A549 (cell line): ENCODE measurements around the gene ABCC5. TPM values are rescaled to one million over a fixed set of nuclear protein-coding genes. Genes with fewer than 3 reads are reported as not detected.
"Not testable (repeated sequence)": the region's sequence is repeated elsewhere in the genome, so short reads cannot be mapped to it uniquely, and the experiment has no call there.

Experiments
- ATAC-seq, 2 experiments: fragments of 200-7000 bp in 1 of 2; fragments of >200 bp in 1 of 2; cut with Nextera tagmentation in 1 of 2; cut with Tn5 transposase in 1 of 2; 3 replicates each; pipeline versions ENCODE4 v1.8.0 to v1.9.1; 2018 to 2020; ENCODE audit warnings: mild to moderate bottlenecking in 1 of 2, moderate library complexity in 1 of 2
- CTCF ChIA-PET: fragments of 300-600 bp; sonication (Branson Sonifier 250); formaldehyde crosslinking; extraction: SDS; loops from one replicate; lab custom pipeline; 2021; ENCODE audit warnings: antibody characterized with exemption, inconsistent platforms; lab: Yijun Ruan, JAX
- POLR2A ChIA-PET: fragments of 350-600 bp; formaldehyde crosslinking; extraction: SDS; loops from one replicate; lab custom pipeline; 2021; ENCODE audit warnings: antibody characterized with exemption, inconsistent platforms; lab: Yijun Ruan, JAX
- DNase-seq, 2 experiments: peaks; one replicate each; pipeline versions ENCODE4 v3.0.0 to v3.0.0-alpha.2; 2011 to 2016; ENCODE audit warnings: low read depth in 1 of 2, low spot score in 1 of 2
- FAIRE-seq: peaks from 2 replicates; lab custom pipeline; 2011; peaks lifted over from hg19 to GRCh38; lab: Jason Lieb, UNC
- H3K27ac ChIP-seq, 2 experiments: fragments of >200 bp; sonication (Bioruptor Twin); formaldehyde crosslinking; 3 replicates each; pipeline ENCODE4 v1.5.1; 2016 to 2017
- H3K4me1 ChIP-seq: fragments of >200 bp; sonication (Bioruptor Twin); formaldehyde crosslinking; 3 replicates; pipeline ENCODE4 v1.6.1; 2016
- H3K4me2 ChIP-seq: fragments of >200 bp; sonication (Bioruptor Twin); formaldehyde crosslinking; 3 replicates; pipeline ENCODE4 v1.6.1; 2016
- H3K4me3 ChIP-seq: fragments of >200 bp; sonication (Bioruptor Twin); formaldehyde crosslinking; 3 replicates; pipeline ENCODE4 v1.5.1; 2016
- H3K9me3 ChIP-seq: fragments of >200 bp; sonication (Bioruptor Twin); formaldehyde crosslinking; 3 replicates; pipeline ENCODE4 v1.6.1; 2016
- ATOH8 ChIP-seq: fragments of 250-450 bp; sonication (Bioruptor Pico); IDR thresholded peaks from 2 replicates; pipeline ENCODE4 v1.5.0; 2020; ENCODE audit warnings: low read depth, mild to moderate bottlenecking, moderate library complexity
- CBX2 ChIP-seq: fragments of 200-600 bp; sonication (generic); IDR thresholded peaks from 2 replicates; pipeline ENCODE4 v1.6.1; 2016; ENCODE audit warnings: low read depth, mild to moderate bottlenecking, borderline replicate concordance
- CHD2 ChIP-seq: fragments of 150-350 bp; IDR thresholded peaks from 2 replicates; pipeline ENCODE4 v1.6.1; 2014; ENCODE audit warnings: low read length; ENCODE audit not compliant: partially characterized antibody
- CTCF ChIP-seq: fragments of >200 bp; sonication (Bioruptor Twin); formaldehyde crosslinking; IDR thresholded peaks from 3 replicates; pipeline ENCODE4 v1.5.1; 2016
- EHF ChIP-seq: fragments of 250-450 bp; sonication (Bioruptor Pico); IDR thresholded peaks from 2 replicates; pipeline ENCODE4 v1.5.0; 2020; ENCODE audit warnings: mild to moderate bottlenecking
- EHMT2 ChIP-seq: fragments of 200-600 bp; sonication (generic); IDR thresholded peaks from 2 replicates; pipeline ENCODE4 v1.6.1; 2016; ENCODE audit warnings: antibody characterized with exemption, low read depth, mild to moderate bottlenecking, moderate library complexity
- FOSL2 ChIP-seq, 2 experiments: fragments of 450-650 bp in 1 of 2; fragments of >200 bp in 1 of 2; sonication (Bioruptor Twin) in 1 of 2; formaldehyde crosslinking; IDR thresholded peaks; 2 replicates each; pipeline versions ENCODE4 v1.5.0 to v1.6.1; 2016 to 2020; ENCODE audit warnings: mild to moderate bottlenecking in 1 of 2, moderate library complexity in 1 of 2
- HDAC2 ChIP-seq: fragments of 200-600 bp; sonication (generic); IDR thresholded peaks from 2 replicates; pipeline ENCODE4 v1.6.1; 2016
- HES2 ChIP-seq: fragments of >200 bp; sonication (Bioruptor Twin); formaldehyde crosslinking; IDR thresholded peaks from 2 replicates; pipeline ENCODE4 v1.6.1; 2016
- JUN ChIP-seq, 2 experiments: fragments of >200 bp; sonication (Bioruptor Twin); formaldehyde crosslinking; IDR thresholded peaks; 2 replicates in 1 of 2; 3 replicates in 1 of 2; pipeline ENCODE4 v1.6.1; 2016 to 2017
- JUNB ChIP-seq: fragments of >200 bp; sonication (Bioruptor Twin); formaldehyde crosslinking; IDR thresholded peaks from 2 replicates; pipeline ENCODE4 v1.6.1; 2016
- MAZ ChIP-seq: fragments of 150-350 bp; IDR thresholded peaks from 2 replicates; pipeline ENCODE4 v1.6.1; 2014; ENCODE audit warnings: antibody characterized with exemption, low read depth, low read length, borderline replicate concordance
- NFE2L2 ChIP-seq: fragments of 150-350 bp; conservative IDR thresholded peaks from 2 replicates; pipeline ENCODE4 v1.6.1; 2014; ENCODE audit warnings: low read length
- NR3C1 ChIP-seq: fragments of >200 bp; sonication (Bioruptor Twin); formaldehyde crosslinking; IDR thresholded peaks from 3 replicates; pipeline ENCODE4 v1.6.1; 2017
- POLR2A ChIP-seq: IDR thresholded peaks from 2 replicates; pipeline ENCODE4 v1.6.1; 2012; ENCODE audit warnings: mild to moderate bottlenecking, low read length
- RAD21 ChIP-seq, 2 experiments: fragments of >200 bp in 1 of 2; sonication (Bioruptor Twin) in 1 of 2; formaldehyde crosslinking in 1 of 2; IDR thresholded peaks in 1 of 2; conservative IDR thresholded peaks in 1 of 2; 2 replicates in 1 of 2; 3 replicates in 1 of 2; pipeline ENCODE4 v1.6.1; 2012 to 2018; ENCODE audit warnings: inconsistent platforms in 1 of 2
- RARB ChIP-seq: fragments of 250-450 bp; sonication (Bioruptor Pico); IDR thresholded peaks from 2 replicates; pipeline ENCODE4 v1.8.0; 2021; ENCODE audit warnings: mild to moderate bottlenecking, moderate library complexity
- REST ChIP-seq: fragments of 200-600 bp; sonication (generic); IDR thresholded peaks from 2 replicates; pipeline ENCODE4 v1.6.1; 2016; ENCODE audit warnings: antibody characterized with exemption, mild to moderate bottlenecking, moderate library complexity
- TP53 ChIP-seq: fragments of 250-450 bp; sonication (Bioruptor Pico); IDR thresholded peaks from 2 replicates; pipeline ENCODE4 v1.5.0; 2021; ENCODE audit warnings: mild to moderate bottlenecking, moderate library complexity
- WGBS: methylation state at CpG from one replicate; pipeline ENCODE4 v1.1.6; 2017; ENCODE audit errors: missing lambda C conversion rate; 5-methylcytosine and 5-hydroxymethylcytosine counted together
- polyA plus RNA-seq, 4 experiments: library from polyadenylated mRNA; depleted of rRNA in 3 of 4; stranded (reverse); fragments of >200 nt; fragmentation: RNase III in 1 of 4; extraction: RNeasy Plus Mini Kit Qiagen cat#74134 plus additional on column Dnase treatment in 1 of 4; gene quantifications; 2 replicates in 3 of 4; 3 replicates in 1 of 4; pipeline ENCODE4 v1.2.3, GENCODE V29; 2011 to 2017

Gene ABCC5
- polyA plus RNA-seq, 2 of the 4 experiments (the other 2 are of a cell fraction), result 14.2 to 20.7 TPM

GRCh38 chr3:183878071-183878470 is 139.6 kb downstream of the ABCC5 start:
- Histone ChIP-seq H3K4me1 (peaks cover 6% of the 10 kb centered on the region; the same call in 2 of the 3 replicates), H3K4me2 (no peak overlapping the region), H3K9me3 (no peaks in the 10 kb centered on the region), H3K27ac (no peak overlapping the region)
- CTCF ChIA-PET, result no interaction called here
- DNase-seq, result no peak
- POLR2A ChIA-PET, result no interaction called here
- TF ChIP-seq HES2 (no peak), NFE2L2 (no peak), ATOH8 (no peak), HDAC2 (no peak), RARB (no peak), NR3C1 (no peak), FOSL2 (IDR thresholded peaks at IDR 0.05) (no peak), FOSL2 (CRISPR knock-in tag; IDR thresholded peaks at IDR 0.05) (no peak), EHF (no peak), CBX2 (no peak)
- TF ChIP-seq, all 56 proteins: peak for 0
- no peak overlapping the region for H3K4me3 ChIP-seq
- FAIRE-seq (no peak), ATAC-seq (no peak)
- WGBS, result 97% methylated on average over 8 of the region's 8 CpGs

- H3K9me3 ChIP-seq, H3K4me1 ChIP-seq, CTCF ChIA-PET, DNase-seq, ATAC-seq, POLR2A ChIA-PET, FAIRE-seq, H3K27ac ChIP-seq, H3K4me2 ChIP-seq, H3K4me3 ChIP-seq: not testable (repeated sequence)
- 79% methylated on average over 5 of the region's 5 CpGs for WGBS
Measured at GRCh38 chr3:183877227-183877626, 140.5 kb downstream of the ABCC5 start.

- FAIRE-seq (no peak), ATAC-seq (no peak), DNase-seq (no peak)
- no peak overlapping the region for H3K27ac ChIP-seq
- H3K9me3 ChIP-seq, result no peaks in the 10 kb centered on the region
- ChIA-PET CTCF (interaction anchor here (0.6 to 4.4 kb wide), 2 partner anchors 9 to 228 kb away, joined by 3 to 24 read pairs; partner anchors contain the start of gene PARL), POLR2A (no interaction called here)
- H3K4me2 ChIP-seq, result no peak overlapping the region
- TF ChIP-seq EHMT2 (no peak), JUN (IDR thresholded peaks at IDR 0.05) (no peak), RARB (no peak), JUNB (no peak), POLR2A (no peak), TP53 (CRISPR knock-in tag) (no peak), MAZ (no peak), REST (no peak), NR3C1 (no peak), RAD21 (conservative IDR thresholded peaks at IDR 0.05 in 1 of 2, IDR thresholded peaks at IDR 0.05 in 1 of 2) (no peak), CHD2 (no peak), CTCF (no peak)
- no peak overlapping the region for H3K4me3 ChIP-seq
- no peaks in the 10 kb centered on the region for H3K4me1 ChIP-seq
Measured at GRCh38 chr3:183875411-183875810, 142.3 kb downstream of the ABCC5 start.
